ENCODE measurements around the gene FAM13A.
"Not testable (repeated sequence)": the region's sequence is repeated elsewhere in the genome, so short reads cannot be mapped to it uniquely, and the experiment has no call there.

Gene FAM13A

GRCh38 chr4:89000844-89001360, 56.1 kb downstream of the FAM13A start:
- Histone ChIP-seq H3K27ac (ENCODE audit: insufficient read depth, low read length, poor library complexity, severe bottlenecking) (no peak overlapping the region), H3K4me3 (ENCODE audit: insufficient read depth, low read depth, low read length, poor library complexity, severe bottlenecking) (no peak overlapping the region), H3K36me3 (ENCODE audit: control insufficient read depth, insufficient read depth, low read length) (no peaks in the 10 kb centered on the region), H3K27me3 (replicated peaks; ENCODE audit: control insufficient read depth, insufficient read depth, low read length, poor library complexity, severe bottlenecking) (no peaks in the 10 kb centered on the region), H3K4me1 (ENCODE audit: control insufficient read depth, insufficient read depth, low read length, poor library complexity, severe bottlenecking) (no peaks in the 10 kb centered on the region), H3K9me3 (ENCODE audit: control insufficient read depth, low read length) (no peaks in the 10 kb centered on the region)
- no peak for DNase-seq

GRCh38 chr4:89000382-89000781, 56.6 kb downstream of the FAM13A start:
- Histone ChIP-seq H3K36me3 (ENCODE audit: control insufficient read depth, insufficient read depth, low read length) (no peaks in the 10 kb centered on the region), H3K9me3 (ENCODE audit: control insufficient read depth, low read length) (no peaks in the 10 kb centered on the region), H3K4me3 (ENCODE audit: insufficient read depth, low read depth, low read length, poor library complexity, severe bottlenecking) (no peak overlapping the region), H3K4me1 (ENCODE audit: control insufficient read depth, insufficient read depth, low read length, poor library complexity, severe bottlenecking) (no peaks in the 10 kb centered on the region), H3K27ac (ENCODE audit: insufficient read depth, low read length, poor library complexity, severe bottlenecking) (no peak overlapping the region), H3K27me3 (replicated peaks; ENCODE audit: control insufficient read depth, insufficient read depth, low read length, poor library complexity, severe bottlenecking) (no peaks in the 10 kb centered on the region)
- DNase-seq = no peak

- no peak overlapping the region for H3K27ac ChIP-seq (ENCODE audit: insufficient read depth, low read length, poor library complexity, severe bottlenecking)
These were observed 57.5 kb downstream of the FAM13A start for GRCh38 chr4:88999392-88999930.

GRCh38 chr4:88998891-88999290, 58.1 kb downstream of the FAM13A start:
- H3K4me3 ChIP-seq (ENCODE audit: insufficient read depth, low read depth, low read length, poor library complexity, severe bottlenecking) = no peak overlapping the region
- no peaks in the 10 kb centered on the region for H3K9me3 ChIP-seq (ENCODE audit: control insufficient read depth, low read length)
- H3K4me1 ChIP-seq (ENCODE audit: control insufficient read depth, insufficient read depth, low read length, poor library complexity, severe bottlenecking) = no peaks in the 10 kb centered on the region
- H3K27ac ChIP-seq (ENCODE audit: insufficient read depth, low read length, poor library complexity, severe bottlenecking) = no peak overlapping the region
- DNase-seq = no peak
- H3K27me3 ChIP-seq (replicated peaks; ENCODE audit: control insufficient read depth, insufficient read depth, low read length, poor library complexity, severe bottlenecking) = no peaks in the 10 kb centered on the region
- H3K36me3 ChIP-seq (ENCODE audit: control insufficient read depth, insufficient read depth, low read length) = no peaks in the 10 kb centered on the region

More at GRCh38 chr4:88999392-88999930, 57.5 kb downstream of the FAM13A start:
- Histone ChIP-seq H3K9me3 (ENCODE audit: control insufficient read depth, low read length) (no peaks in the 10 kb centered on the region), H3K4me1 (ENCODE audit: control insufficient read depth, insufficient read depth, low read length, poor library complexity, severe bottlenecking) (no peaks in the 10 kb centered on the region), H3K27me3 (replicated peaks; ENCODE audit: control insufficient read depth, insufficient read depth, low read length, poor library complexity, severe bottlenecking) (no peaks in the 10 kb centered on the region), H3K4me3 (ENCODE audit: insufficient read depth, low read depth, low read length, poor library complexity, severe bottlenecking) (no peak overlapping the region), H3K36me3 (ENCODE audit: control insufficient read depth, insufficient read depth, low read length) (no peaks in the 10 kb centered on the region)
- DNase-seq = no peak

GRCh38 chr4:88998001-88998400, 59.0 kb downstream of the FAM13A start:
- H3K36me3 ChIP-seq (ENCODE audit: control insufficient read depth, insufficient read depth, low read length) = no peaks in the 10 kb centered on the region

GRCh38 chr4:88995874-88996273, 61.1 kb downstream of the FAM13A start:
- Histone ChIP-seq H3K4me3 (ENCODE audit: insufficient read depth, low read depth, low read length, poor library complexity, severe bottlenecking) (no peak overlapping the region), H3K4me1 (ENCODE audit: control insufficient read depth, insufficient read depth, low read length, poor library complexity, severe bottlenecking) (no peaks in the 10 kb centered on the region), H3K36me3 (ENCODE audit: control insufficient read depth, insufficient read depth, low read length) (no peaks in the 10 kb centered on the region), H3K27ac (ENCODE audit: insufficient read depth, low read length, poor library complexity, severe bottlenecking) (no peak overlapping the region), H3K9me3 (ENCODE audit: control insufficient read depth, low read length) (no peaks in the 10 kb centered on the region), H3K27me3 (replicated peaks; ENCODE audit: control insufficient read depth, insufficient read depth, low read length, poor library complexity, severe bottlenecking) (no peaks in the 10 kb centered on the region)
- no peak for DNase-seq

More at GRCh38 chr4:88998001-88998400, 59.0 kb downstream of the FAM13A start:
- Histone ChIP-seq H3K4me1 (ENCODE audit: control insufficient read depth, insufficient read depth, low read length, poor library complexity, severe bottlenecking) (no peaks in the 10 kb centered on the region), H3K27ac (ENCODE audit: insufficient read depth, low read length, poor library complexity, severe bottlenecking) (no peak overlapping the region), H3K27me3 (replicated peaks; ENCODE audit: control insufficient read depth, insufficient read depth, low read length, poor library complexity, severe bottlenecking) (no peaks in the 10 kb centered on the region), H3K9me3 (ENCODE audit: control insufficient read depth, low read length) (no peaks in the 10 kb centered on the region), H3K4me3 (ENCODE audit: insufficient read depth, low read depth, low read length, poor library complexity, severe bottlenecking) (no peak overlapping the region)
- no peak for DNase-seq

- H3K36me3 ChIP-seq (ENCODE audit: control insufficient read depth, insufficient read depth, low read length); H3K9me3 ChIP-seq (ENCODE audit: control insufficient read depth, low read length); H3K27me3 ChIP-seq (replicated peaks; ENCODE audit: control insufficient read depth, insufficient read depth, low read length, poor library complexity, severe bottlenecking); H3K27ac ChIP-seq (ENCODE audit: insufficient read depth, low read length, poor library complexity, severe bottlenecking); H3K4me1 ChIP-seq (ENCODE audit: control insufficient read depth, insufficient read depth, low read length, poor library complexity, severe bottlenecking); DNase-seq; H3K4me3 ChIP-seq (ENCODE audit: insufficient read depth, low read depth, low read length, poor library complexity, severe bottlenecking): not testable (repeated sequence)
These were observed 61.7 kb downstream of the FAM13A start for GRCh38 chr4:88995257-88995656.

GRCh38 chr4:88993246-88993645, 63.7 kb downstream of the FAM13A start:
- Histone ChIP-seq H3K4me3 (ENCODE audit: insufficient read depth, low read depth, low read length, poor library complexity, severe bottlenecking) (no peak overlapping the region), H3K36me3 (ENCODE audit: control insufficient read depth, insufficient read depth, low read length) (no peaks in the 10 kb centered on the region), H3K27ac (ENCODE audit: insufficient read depth, low read length, poor library complexity, severe bottlenecking) (no peak overlapping the region), H3K9me3 (ENCODE audit: control insufficient read depth, low read length) (no peaks in the 10 kb centered on the region), H3K4me1 (ENCODE audit: control insufficient read depth, insufficient read depth, low read length, poor library complexity, severe bottlenecking) (no peaks in the 10 kb centered on the region), H3K27me3 (replicated peaks; ENCODE audit: control insufficient read depth, insufficient read depth, low read length, poor library complexity, severe bottlenecking) (no peaks in the 10 kb centered on the region)
- DNase-seq = no peak

GRCh38 chr4:88991746-88992145, 65.2 kb downstream of the FAM13A start:
- no peak overlapping the region for H3K27ac ChIP-seq (ENCODE audit: insufficient read depth, low read length, poor library complexity, severe bottlenecking)
- no peaks in the 10 kb centered on the region for H3K27me3 ChIP-seq (replicated peaks; ENCODE audit: control insufficient read depth, insufficient read depth, low read length, poor library complexity, severe bottlenecking)
- DNase-seq = no peak
- no peak overlapping the region for H3K4me3 ChIP-seq (ENCODE audit: insufficient read depth, low read depth, low read length, poor library complexity, severe bottlenecking)
- no peaks in the 10 kb centered on the region for H3K9me3 ChIP-seq (ENCODE audit: control insufficient read depth, low read length)
- H3K4me1 ChIP-seq (ENCODE audit: control insufficient read depth, insufficient read depth, low read length, poor library complexity, severe bottlenecking) = no peaks in the 10 kb centered on the region
- no peaks in the 10 kb centered on the region for H3K36me3 ChIP-seq (ENCODE audit: control insufficient read depth, insufficient read depth, low read length)

- no peaks in the 10 kb centered on the region for H3K36me3 ChIP-seq (ENCODE audit: control insufficient read depth, insufficient read depth, low read length)
- no peaks in the 10 kb centered on the region for H3K27me3 ChIP-seq (replicated peaks; ENCODE audit: control insufficient read depth, insufficient read depth, low read length, poor library complexity, severe bottlenecking)
- H3K4me3 ChIP-seq (ENCODE audit: insufficient read depth, low read depth, low read length, poor library complexity, severe bottlenecking) = no peak overlapping the region
- no peak for DNase-seq
- no peaks in the 10 kb centered on the region for H3K9me3 ChIP-seq (ENCODE audit: control insufficient read depth, low read length)
- no peaks in the 10 kb centered on the region for H3K4me1 ChIP-seq (ENCODE audit: control insufficient read depth, insufficient read depth, low read length, poor library complexity, severe bottlenecking)
- no peak overlapping the region for H3K27ac ChIP-seq (ENCODE audit: insufficient read depth, low read length, poor library complexity, severe bottlenecking)
These were observed 67.0 kb downstream of the FAM13A start for GRCh38 chr4:88989990-88990389.
